Panc1 (cell line): ENCODE data around the gene HES3. TPM values are rescaled to one million over a fixed set of nuclear protein-coding genes. Genes with fewer than 3 reads are reported as not detected.

ENCODE experiments used
- ATAC-seq: fragments of 200-7000 bp; cut with Tn5 transposase; 2 replicates; pipeline ENCODE4 v1.9.1; 2020; ENCODE audit warnings: mild to moderate bottlenecking, moderate library complexity
- BruUV-seq: library from RNA; stranded (reverse); fragments of 400-500 nt; replicated peaks from 2 replicates; lab custom pipeline; 2021; lab: Mats Ljungman, UMichigan
- CTCF ChIA-PET: fragments of 300-600 bp; sonication (Branson Sonifier 250); formaldehyde crosslinking; loops from one replicate; lab custom pipeline; 2022; ENCODE audit warnings: antibody characterized with exemption; lab: Charles Lee
- POLR2A ChIA-PET: fragments of 300-600 bp; sonication (Branson Sonifier 250); formaldehyde crosslinking; loops from one replicate; lab custom pipeline; 2022; ENCODE audit warnings: antibody characterized with exemption; lab: Charles Lee
- DNase-seq: peaks from one replicate; pipeline ENCODE4 v3.0.0-alpha.2; 2010; ENCODE audit warnings: low read depth, low spot score
- H3K27ac ChIP-seq: 2 replicates; pipeline ENCODE4 v1.5.1; 2011; ENCODE audit warnings: mild to moderate bottlenecking, low read length, inconsistent platforms
- H3K27me3 ChIP-seq: fragments of 200-500 bp; sonication (Bioruptor generic); 2 replicates; pipeline ENCODE4 v1.6.0; 2014; ENCODE audit warnings: low read length, inconsistent platforms; ENCODE audit not compliant: control insufficient read depth, insufficient read depth
- H3K36me3 ChIP-seq: fragments of 200-500 bp; sonication (Bioruptor generic); 2 replicates; pipeline ENCODE4 v1.5.1; 2014; ENCODE audit warnings: inconsistent platforms, mild to moderate bottlenecking, low read length, moderate library complexity; ENCODE audit not compliant: control insufficient read depth, insufficient read depth
- H3K4me1 ChIP-seq: 2 replicates; pipeline ENCODE4 v1.5.1; 2011; ENCODE audit warnings: inconsistent platforms, mild to moderate bottlenecking, low read length, moderate library complexity; ENCODE audit not compliant: control insufficient read depth, insufficient read depth
- H3K4me3 ChIP-seq, 2 experiments: 2 replicates each; pipeline ENCODE4 v1.5.1; 2011 to 2012; ENCODE audit warnings: low read depth in 2 of 2, low read length in 2 of 2, mild to moderate bottlenecking in 2 of 2, inconsistent platforms in 1 of 2, moderate library complexity in 1 of 2
- H3K9me3 ChIP-seq: fragments of 200-500 bp; sonication (Bioruptor generic); 2 replicates; pipeline ENCODE4 v1.5.1; 2014; ENCODE audit warnings: low read depth, mild to moderate bottlenecking, inconsistent platforms, low read length, moderate library complexity; ENCODE audit not compliant: control insufficient read depth, insufficient read depth
- POLR2AphosphoS5 ChIP-seq: IDR thresholded peaks from 2 replicates; pipeline ENCODE4 v1.6.1; 2012; ENCODE audit warnings: mild to moderate bottlenecking, low read depth, low read length, moderate library complexity
- SIN3A ChIP-seq: IDR thresholded peaks from 2 replicates; pipeline ENCODE4 v1.6.1; 2012; ENCODE audit warnings: low read depth, mild to moderate bottlenecking, low read length, moderate library complexity, borderline replicate concordance; ENCODE audit not compliant: insufficient read depth
- TCF7L2 ChIP-seq: IDR thresholded peaks from 2 replicates; pipeline ENCODE4 v1.6.1; 2011; ENCODE audit warnings: mild to moderate bottlenecking, low read depth, low read length, inconsistent platforms
- in situ Hi-C: cut with HindIII; loops from 2 replicates; pipeline ENCODE4 v1.10.0; 2016; ENCODE audit warnings: low sequenced_read_pairs, low pct_unique_long_range_greater_than_20kb
- intact Hi-C: fragments of 100-400 bp; cut with micrococcal nuclease; formaldehyde crosslinking; loops from one replicate; pipeline ENCODE4 v1.10.0; 2022; ENCODE audit not compliant: unreplicated experiment
- total RNA-seq: library from RNA; stranded (reverse); gene quantifications from one replicate; pipeline ENCODE4 v1.2.1, GENCODE V29; 2021; ENCODE audit not compliant: unreplicated experiment
- TF ChIP-seq, protein P1 (sequence below): fragments of 450-650 bp; IDR thresholded peaks from 2 replicates; pipeline ENCODE4 v1.5.1; 2017; ENCODE audit warnings: mild to moderate bottlenecking
- TF ChIP-seq, protein P2 (sequence below), 2 experiments: IDR thresholded peaks; 2 replicates each; pipeline ENCODE4 v1.6.1; 2011 to 2012; ENCODE audit warnings: low read depth in 2 of 2, control low read depth in 1 of 2, low read length in 1 of 2, mild to moderate bottlenecking in 1 of 2, moderate library complexity in 1 of 2; ENCODE audit not compliant: insufficient read depth in 1 of 2

The HES3 gene
- total RNA-seq, 1 experiment from 2014 or later = not detected

DNA sequence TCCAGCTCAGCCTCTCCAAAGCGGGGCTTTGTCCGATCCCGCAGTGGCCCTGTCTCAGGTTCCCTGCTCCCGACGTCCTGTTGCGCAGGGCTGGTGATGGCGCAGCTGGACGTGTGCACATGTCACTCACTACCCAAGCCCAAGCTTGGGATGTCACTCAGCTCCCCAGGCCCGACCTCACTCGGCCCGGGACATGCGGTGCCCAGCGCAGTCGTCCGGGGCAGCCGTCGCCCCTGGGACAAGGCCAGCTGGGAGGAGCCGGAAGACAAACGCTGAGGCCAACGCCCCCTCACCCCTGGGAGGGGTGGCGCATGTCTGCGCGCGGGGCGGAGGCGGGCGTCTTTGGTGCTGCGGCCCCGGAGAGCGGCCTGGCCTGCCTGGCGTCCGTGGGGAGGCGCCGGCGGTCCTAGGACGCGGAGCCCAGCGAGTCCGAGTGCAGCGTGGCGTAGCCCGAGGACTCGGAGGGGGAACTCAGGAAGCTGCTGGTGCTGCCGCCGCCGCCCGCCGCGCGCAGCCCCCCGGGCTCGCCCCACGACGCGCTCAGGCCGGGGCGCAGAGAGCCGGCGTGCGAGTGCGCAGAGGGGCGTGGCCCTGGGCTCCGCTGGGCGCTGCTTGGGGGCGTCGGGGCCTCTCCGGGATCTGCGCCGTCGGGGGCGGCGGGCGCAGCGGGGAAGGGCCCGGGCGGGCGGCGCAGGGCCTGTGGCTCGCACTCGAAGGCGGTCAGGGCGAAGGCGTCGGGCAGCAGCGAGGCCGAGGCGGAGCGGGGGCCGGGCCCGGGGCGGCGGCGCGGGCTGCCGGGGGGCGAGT lies 5.2 kb downstream of the HES3 start:
- ATAC-seq (peak; percentile 62), DNase-seq (no peak)
- H3K9me3 ChIP-seq = no peaks in the 10 kb centered on the region
- TF ChIP-seq, protein P1, sequence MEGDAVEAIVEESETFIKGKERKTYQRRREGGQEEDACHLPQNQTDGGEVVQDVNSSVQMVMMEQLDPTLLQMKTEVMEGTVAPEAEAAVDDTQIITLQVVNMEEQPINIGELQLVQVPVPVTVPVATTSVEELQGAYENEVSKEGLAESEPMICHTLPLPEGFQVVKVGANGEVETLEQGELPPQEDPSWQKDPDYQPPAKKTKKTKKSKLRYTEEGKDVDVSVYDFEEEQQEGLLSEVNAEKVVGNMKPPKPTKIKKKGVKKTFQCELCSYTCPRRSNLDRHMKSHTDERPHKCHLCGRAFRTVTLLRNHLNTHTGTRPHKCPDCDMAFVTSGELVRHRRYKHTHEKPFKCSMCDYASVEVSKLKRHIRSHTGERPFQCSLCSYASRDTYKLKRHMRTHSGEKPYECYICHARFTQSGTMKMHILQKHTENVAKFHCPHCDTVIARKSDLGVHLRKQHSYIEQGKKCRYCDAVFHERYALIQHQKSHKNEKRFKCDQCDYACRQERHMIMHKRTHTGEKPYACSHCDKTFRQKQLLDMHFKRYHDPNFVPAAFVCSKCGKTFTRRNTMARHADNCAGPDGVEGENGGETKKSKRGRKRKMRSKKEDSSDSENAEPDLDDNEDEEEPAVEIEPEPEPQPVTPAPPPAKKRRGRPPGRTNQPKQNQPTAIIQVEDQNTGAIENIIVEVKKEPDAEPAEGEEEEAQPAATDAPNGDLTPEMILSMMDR = no peak; the same call in 1 of the 2 replicates
- TF ChIP-seq TCF7L2 = no peak
- TF ChIP-seq, protein P2, sequence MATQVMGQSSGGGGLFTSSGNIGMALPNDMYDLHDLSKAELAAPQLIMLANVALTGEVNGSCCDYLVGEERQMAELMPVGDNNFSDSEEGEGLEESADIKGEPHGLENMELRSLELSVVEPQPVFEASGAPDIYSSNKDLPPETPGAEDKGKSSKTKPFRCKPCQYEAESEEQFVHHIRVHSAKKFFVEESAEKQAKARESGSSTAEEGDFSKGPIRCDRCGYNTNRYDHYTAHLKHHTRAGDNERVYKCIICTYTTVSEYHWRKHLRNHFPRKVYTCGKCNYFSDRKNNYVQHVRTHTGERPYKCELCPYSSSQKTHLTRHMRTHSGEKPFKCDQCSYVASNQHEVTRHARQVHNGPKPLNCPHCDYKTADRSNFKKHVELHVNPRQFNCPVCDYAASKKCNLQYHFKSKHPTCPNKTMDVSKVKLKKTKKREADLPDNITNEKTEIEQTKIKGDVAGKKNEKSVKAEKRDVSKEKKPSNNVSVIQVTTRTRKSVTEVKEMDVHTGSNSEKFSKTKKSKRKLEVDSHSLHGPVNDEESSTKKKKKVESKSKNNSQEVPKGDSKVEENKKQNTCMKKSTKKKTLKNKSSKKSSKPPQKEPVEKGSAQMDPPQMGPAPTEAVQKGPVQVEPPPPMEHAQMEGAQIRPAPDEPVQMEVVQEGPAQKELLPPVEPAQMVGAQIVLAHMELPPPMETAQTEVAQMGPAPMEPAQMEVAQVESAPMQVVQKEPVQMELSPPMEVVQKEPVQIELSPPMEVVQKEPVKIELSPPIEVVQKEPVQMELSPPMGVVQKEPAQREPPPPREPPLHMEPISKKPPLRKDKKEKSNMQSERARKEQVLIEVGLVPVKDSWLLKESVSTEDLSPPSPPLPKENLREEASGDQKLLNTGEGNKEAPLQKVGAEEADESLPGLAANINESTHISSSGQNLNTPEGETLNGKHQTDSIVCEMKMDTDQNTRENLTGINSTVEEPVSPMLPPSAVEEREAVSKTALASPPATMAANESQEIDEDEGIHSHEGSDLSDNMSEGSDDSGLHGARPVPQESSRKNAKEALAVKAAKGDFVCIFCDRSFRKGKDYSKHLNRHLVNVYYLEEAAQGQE (IDR thresholded peaks at IDR 0.05; ENCODE audit: insufficient read depth in 1 of 2, low read depth in 2 of 2, low read length in 1 of 2) = 0 out of 4 replicates have a peak, but pooled peaks of 1 of the 2 experiments have one; percentile 42
- ChIA-PET CTCF (interaction anchor here (0.5 kb wide), 1 partner anchor 109 kb away, joined by 4 read pairs; no protein-coding TSS in a partner anchor), POLR2A (interaction anchor here (0.6 kb wide), 1 partner anchor 44 kb away, joined by 6 read pairs; no protein-coding TSS in a partner anchor)
- no peak overlapping the region for H3K27ac ChIP-seq
- H3K36me3 ChIP-seq = no peaks in the 10 kb centered on the region
- no peaks in the 10 kb centered on the region; the same call in 1 of the 2 replicates for H3K27me3 ChIP-seq
- peak overlapping the region; percentile 37 to 40 for H3K4me3 ChIP-seq
- peaks cover 10% of the 10 kb centered on the region for H3K4me1 ChIP-seq
- BruUV-seq = no TSS peak
- in situ Hi-C loops = no loop called here
- intact Hi-C loops = loop anchor here (5.0 kb wide), 2 partner anchors 163 to 228 kb away; no protein-coding TSS in a partner anchor

DNA sequence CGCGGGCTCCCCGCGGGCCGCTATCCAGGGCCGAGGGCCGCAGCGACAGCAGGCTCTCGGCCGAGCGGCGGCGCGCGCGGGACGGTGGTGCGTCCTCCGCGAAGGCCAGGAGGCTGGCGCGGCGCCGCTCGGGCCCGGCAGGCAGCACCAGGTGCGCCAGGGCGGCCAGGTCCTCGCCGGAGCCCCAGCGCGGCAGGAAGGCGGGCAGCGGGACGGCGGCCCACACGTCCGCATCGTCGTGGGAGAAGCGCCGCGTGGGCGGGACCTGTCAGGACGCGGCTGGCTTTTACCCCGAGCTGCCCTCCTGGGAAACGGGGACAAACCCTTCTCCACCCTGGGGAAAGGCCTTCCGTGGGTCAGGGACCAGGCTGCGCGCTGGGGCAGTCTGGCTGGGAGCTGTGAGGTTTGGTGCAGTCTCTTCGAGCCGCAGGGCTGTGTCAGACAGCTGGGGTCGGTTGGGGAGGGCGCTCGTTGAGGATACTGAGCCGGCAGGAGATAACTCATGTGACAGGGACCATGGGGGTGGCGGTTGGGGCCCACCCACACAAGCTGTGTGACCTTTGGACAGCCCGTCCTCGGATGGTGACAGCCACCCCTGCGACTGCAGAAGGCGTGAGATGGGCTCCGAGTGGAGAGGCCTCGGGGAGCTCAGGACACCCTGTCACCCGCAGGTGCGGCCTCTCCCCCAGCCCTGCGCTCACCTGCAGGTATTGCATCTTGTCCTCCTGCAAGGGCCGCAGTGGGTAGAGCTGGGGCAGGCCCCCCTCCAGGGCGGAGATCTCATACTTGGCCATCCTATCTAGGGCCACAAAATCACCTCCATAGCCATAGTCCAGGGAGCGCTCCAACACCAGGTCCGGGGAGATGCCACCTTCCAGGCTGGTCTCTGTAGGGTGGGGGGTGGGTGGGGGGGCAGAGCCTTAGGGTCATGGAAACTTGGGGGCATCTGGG lies 6.0 kb downstream of the HES3 start:
- peaks cover 10% of the 10 kb centered on the region for H3K4me1 ChIP-seq
- no peaks in the 10 kb centered on the region for H3K27me3 ChIP-seq
- peak overlapping the region in 1 of 2 experiments; percentile 12; a peak in 1 of 4 replicates for H3K4me3 ChIP-seq
- H3K27ac ChIP-seq = no peak overlapping the region
- in situ Hi-C loops (no loop called here), intact Hi-C loops (loop anchor here (5.0 kb wide), 2 partner anchors 162 to 227 kb away; no protein-coding TSS in a partner anchor)
- ATAC-seq (no peak), DNase-seq (no peak)
- TF ChIP-seq, protein P1 = no peak
- TF ChIP-seq, protein P2 (IDR thresholded peaks at IDR 0.05; ENCODE audit: insufficient read depth in 1 of 2, low read depth in 2 of 2, low read length in 1 of 2) = no peak
- no peak for TF ChIP-seq TCF7L2
- no peak for TF ChIP-seq SIN3A
- no peak for TF ChIP-seq POLR2AphosphoS5
- H3K36me3 ChIP-seq = no peaks in the 10 kb centered on the region
- no peaks in the 10 kb centered on the region for H3K9me3 ChIP-seq
- BruUV-seq = no TSS peak
- CTCF ChIA-PET = no interaction called here
- POLR2A ChIA-PET = no interaction called here
